ENCODE data around the gene PTP4A1.
"Not testable (repeated sequence)": the region's sequence is repeated elsewhere in the genome, so short reads cannot be mapped to it uniquely, and the experiment has no call there.

The PTP4A1 gene

GRCh38 chr6:63581355-63582013 lies 9.2 kb downstream of the PTP4A1 start:
- DNase-seq: no peak

DNA sequence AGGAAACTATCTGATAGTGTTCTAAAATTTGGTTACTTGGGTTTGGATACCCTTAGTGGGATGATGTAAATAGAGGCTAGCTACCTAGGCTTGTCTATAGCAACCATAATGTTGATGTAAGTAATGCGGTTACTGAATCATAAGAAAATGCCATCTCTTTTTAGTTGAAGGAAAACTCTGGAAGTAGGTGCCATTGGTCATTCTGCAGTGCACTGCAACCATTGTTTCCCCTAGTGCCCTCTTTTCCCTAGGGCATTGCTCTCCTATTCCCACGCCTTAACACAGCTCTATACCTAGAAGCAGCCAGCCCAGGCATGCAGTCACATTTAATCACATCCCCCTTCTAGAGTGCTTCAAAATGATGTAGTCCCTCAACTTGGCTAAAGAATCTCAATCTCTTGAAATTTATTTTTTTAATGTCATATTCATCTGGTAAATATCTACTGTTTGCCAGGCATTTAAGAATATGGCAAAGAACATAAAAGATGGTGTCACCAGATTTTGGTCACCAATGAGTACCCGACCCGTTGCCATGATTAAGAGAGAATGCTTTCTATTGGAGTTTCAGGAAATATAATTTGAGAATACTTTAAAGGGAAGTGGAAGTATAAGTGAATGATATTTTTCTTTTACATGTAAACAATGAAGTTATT lies 10.4 kb downstream of the PTP4A1 start:
- no peak for DNase-seq

DNA sequence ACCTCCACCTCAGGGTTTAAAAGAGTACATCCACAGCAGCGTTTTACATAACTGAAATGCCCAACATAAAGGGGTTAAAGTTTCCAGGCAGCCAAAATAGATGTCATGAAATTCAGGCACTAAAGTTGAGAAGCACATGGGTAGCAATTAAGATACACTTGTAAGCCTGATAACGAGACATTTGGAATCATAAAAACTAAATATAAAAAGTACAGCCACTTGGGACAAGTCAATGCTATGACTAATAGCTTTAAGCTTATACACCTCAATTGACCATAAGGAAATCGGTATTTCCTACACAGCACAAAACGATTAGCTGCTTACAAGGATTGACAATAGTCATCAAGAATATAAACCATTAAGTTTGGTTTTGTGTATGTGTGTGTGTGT lies 11.8 kb downstream of the PTP4A1 start:
- no peak for DNase-seq

DNA sequence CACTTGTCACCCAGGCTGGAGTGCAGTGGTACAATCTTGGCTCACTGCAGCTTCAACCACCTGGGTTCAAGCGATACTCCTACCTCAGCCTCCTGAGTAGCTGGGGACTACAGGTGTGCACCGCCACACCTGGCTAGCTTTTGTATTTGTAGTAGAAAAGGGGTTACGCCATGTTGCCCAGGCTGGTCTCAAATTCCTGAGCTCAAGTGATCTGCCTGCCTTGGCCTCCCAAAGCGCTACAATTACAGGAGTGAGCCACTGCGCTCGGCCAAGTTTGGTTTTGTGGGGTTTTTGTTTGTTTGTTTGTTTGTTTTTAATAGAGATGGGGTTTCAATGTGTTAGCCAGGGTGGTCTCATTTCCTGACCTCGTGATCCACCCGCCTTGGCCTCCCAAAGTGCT lies 12.3 kb downstream of the PTP4A1 start:
- DNase-seq: no peak

DNA sequence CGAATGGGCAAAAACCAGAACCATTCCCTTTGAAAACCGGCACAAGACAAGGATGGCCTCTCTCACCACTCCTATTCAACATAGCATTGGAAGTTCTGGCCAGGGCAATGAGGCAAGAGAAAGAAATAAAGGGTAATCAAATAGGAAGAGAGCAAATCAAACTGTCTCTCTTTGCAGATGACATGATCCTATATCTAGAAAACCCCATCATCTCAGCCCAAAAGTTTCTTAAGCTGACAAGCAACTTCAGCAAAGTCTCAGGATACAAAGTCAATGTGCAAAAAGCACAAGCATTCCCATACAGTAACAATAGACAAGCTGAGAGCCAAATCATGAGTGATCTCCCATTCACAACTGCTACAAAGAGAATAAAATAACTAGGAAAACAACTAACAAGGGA lies 13.4 kb downstream of the PTP4A1 start:
- DNase-seq: not testable (repeated sequence)

- no peak for DNase-seq
Measured at GRCh38 chr6:63589952-63590411, 17.7 kb downstream of the PTP4A1 start.

DNA sequence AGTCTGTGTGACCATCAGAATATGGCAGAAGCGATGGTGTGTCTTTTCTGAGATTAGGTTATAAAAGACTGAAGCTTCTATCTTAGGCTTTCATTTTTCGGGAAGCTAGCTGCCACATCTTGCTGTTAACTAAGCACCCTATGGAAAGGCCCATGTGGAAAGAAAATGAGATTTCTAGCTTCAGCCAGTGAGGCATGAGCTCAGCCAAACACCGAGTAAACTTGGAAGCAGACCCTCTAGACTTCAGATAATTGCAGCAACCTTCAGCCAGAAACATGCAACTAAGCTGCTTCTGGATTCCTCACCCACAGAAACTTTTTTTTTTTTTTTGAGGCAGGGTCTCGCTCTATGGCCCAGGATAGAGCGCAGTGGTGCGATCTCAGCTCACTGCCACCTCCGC lies 20.6 kb downstream of the PTP4A1 start:
- DNase-seq: no peak

DNA sequence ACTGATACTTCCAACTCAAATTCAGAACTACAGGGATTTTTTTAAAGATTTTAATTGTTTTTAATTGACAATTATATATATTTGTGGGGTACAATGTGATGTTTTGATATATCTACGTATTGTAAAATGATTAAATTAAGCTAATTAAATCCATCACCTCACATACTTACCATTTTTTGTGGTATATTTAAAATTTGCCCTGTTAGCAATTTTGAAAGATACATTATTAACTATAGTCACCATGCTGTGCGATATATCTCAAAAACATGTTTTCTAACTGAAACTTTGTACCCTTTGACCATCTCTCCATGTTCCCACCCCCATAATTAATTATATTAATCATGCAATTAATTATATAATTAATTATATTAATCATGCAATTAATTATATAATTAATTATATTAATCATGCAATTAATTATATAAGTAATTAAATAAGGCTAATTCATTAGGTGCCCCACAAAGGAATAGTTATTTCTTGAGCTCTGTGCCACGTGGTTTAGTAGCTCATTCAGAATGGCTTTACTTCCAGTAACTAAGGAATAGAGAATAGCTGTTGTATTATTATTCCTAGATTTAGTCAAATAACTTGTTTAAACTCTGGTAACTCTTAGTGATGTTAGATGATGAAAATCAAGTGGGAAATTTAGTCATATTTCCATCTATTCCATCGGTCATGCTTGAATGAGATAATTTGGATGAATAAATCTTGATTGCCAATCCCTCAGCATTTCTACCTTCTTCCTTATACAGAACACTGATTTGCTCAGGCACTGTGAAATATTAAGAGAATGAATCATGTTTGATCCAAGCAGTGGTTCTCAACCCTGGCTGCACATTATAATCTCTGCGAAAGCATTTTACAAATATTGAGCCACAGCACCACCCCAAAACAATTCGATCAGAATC lies 25.1 kb downstream of the PTP4A1 start:
- DNase-seq: no peak

- peak; percentile 78 for DNase-seq
Measured at GRCh38 chr6:63598049-63599036, 26.1 kb downstream of the PTP4A1 start.

DNA sequence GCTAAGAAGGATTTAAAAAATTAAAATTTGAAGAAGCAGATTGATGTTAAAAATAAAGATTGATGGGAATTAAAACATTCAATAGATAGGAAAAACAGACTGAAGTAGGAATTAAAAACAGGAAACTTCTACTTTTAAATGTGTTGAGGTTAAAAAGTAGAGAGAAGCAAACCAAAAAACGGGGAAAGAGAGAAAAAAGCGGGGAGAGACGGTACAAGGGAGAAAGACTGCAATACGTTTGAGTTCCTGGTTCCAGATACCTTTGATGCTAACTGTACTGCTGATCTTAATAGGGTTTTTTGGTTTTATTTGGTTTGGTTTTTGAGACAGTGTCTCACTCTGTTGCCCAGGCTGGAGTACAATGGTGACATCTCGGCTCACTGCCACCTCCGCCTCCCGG lies 27.0 kb downstream of the PTP4A1 start:
- DNase-seq: no peak

GRCh38 chr6:63600136-63600535 lies 27.9 kb downstream of the PTP4A1 start:
- DNase-seq: no peak

DNA sequence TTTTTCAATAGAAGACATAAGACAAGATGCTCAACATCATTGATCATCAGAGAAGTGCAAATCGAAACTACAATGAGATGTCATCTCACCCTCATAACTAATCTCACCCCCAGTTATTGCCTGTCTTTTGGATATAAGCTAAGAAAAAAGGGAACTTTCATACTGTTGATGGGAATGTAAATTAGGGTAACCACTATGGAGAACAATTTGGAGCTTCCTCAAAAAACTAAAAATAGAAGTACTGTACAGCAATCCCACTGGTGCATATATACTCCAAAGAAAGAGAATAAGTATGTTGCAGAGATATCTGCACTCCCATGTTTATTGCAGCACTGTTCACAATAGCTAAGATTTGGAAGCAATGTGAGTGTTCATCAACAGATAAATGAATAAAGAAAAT lies 37.0 kb downstream of the PTP4A1 start:
- DNase-seq: no peak

DNA sequence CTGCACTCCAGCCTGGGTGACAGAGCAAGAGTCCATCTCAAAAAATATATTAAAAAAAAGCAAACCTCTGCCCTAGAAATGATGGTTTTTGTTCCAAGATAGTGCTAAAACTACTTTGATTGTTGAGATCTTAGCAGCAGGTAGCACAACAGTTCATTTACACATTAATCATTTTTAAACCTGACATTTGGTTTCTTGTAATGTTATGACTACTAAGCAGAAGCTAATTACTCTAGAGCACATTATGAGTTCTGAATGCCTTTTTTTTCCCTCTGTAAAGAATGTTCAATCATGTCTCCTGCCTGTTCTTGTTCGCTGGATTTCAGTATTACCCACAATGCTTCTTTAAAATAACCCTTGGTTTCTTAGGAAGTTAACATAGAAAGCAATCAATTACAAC lies 38.7 kb downstream of the PTP4A1 start:
- no peak for DNase-seq

GRCh38 chr6:63611560-63611959 lies 39.3 kb downstream of the PTP4A1 start:
- no peak for DNase-seq

DNA sequence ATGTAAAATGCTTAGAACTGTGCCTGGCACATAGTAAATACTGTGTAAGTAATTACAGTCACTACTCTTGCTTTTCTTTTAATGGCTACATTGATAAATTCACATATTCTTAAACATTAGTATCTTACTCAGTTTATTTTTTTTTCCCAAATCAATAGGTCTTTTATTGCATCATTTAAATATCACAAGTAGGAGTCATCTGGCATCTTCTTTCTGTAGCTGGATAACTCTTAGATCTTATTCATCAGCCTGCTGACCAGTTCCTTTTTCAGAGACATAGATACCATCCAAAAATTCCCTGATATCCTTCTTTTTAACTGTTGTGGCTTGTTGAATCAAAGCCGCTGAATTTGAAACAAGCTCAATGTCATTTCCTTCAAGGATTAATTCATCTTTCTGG lies 43.3 kb downstream of the PTP4A1 start:
- no peak for DNase-seq

All from right kidney (tissue), 1 donor.